PC-9 (cell line): Measurements from ENCODE around the gene RIOK2.

ENCODE experiments used
- EZH2 ChIP-seq: fragments of 200-600 bp; sonication (generic); IDR thresholded peaks from 2 replicates; pipeline ENCODE4 v1.8.0; 2017; ENCODE audit warnings: antibody characterized with exemption, low read depth
- TF ChIP-seq, protein P1 (sequence below): fragments of 200-600 bp; sonication (generic); conservative IDR thresholded peaks from 2 replicates; pipeline ENCODE4 v1.6.1; 2017; ENCODE audit warnings: mixed run types, antibody characterized with exemption, mild to moderate bottlenecking, moderate library complexity

DNA sequence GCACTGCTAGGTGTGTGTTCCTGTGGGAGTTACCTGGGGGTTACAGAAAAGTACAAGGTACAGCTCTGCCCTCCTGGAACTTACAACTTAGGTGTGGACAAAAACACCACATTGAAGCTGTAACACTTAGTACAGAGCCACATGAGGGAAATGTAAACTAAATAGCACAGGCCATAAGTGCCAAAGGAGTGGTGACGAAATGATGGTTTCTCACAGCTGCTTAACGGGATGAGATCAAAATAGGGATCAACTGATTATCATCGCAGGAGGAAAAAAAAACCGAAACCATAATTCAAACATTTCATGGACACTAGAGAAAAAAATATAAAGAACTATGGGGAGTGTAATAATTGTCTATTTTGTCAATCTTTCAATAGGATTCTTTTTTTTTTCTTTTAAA, 46.6 kb downstream of the RIOK2 start:
- TF ChIP-seq, protein P1, sequence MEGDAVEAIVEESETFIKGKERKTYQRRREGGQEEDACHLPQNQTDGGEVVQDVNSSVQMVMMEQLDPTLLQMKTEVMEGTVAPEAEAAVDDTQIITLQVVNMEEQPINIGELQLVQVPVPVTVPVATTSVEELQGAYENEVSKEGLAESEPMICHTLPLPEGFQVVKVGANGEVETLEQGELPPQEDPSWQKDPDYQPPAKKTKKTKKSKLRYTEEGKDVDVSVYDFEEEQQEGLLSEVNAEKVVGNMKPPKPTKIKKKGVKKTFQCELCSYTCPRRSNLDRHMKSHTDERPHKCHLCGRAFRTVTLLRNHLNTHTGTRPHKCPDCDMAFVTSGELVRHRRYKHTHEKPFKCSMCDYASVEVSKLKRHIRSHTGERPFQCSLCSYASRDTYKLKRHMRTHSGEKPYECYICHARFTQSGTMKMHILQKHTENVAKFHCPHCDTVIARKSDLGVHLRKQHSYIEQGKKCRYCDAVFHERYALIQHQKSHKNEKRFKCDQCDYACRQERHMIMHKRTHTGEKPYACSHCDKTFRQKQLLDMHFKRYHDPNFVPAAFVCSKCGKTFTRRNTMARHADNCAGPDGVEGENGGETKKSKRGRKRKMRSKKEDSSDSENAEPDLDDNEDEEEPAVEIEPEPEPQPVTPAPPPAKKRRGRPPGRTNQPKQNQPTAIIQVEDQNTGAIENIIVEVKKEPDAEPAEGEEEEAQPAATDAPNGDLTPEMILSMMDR: no peak
- no peak for TF ChIP-seq EZH2
